ENCODE measurements around the gene PRDM2. TPM values are rescaled to one million over a fixed set of nuclear protein-coding genes. Genes with fewer than 3 reads are reported as not detected.

The PRDM2 gene
- total RNA-seq, 1 experiment from 2014 or later: 64.2 TPM

- Histone ChIP-seq H3K36me3 (ENCODE audit: insufficient read depth, low read length, poor library complexity, severe bottlenecking) (peaks cover 22% of the 10 kb centered on the region), H3K27ac (ENCODE audit: low read depth, low read length, poor library complexity, severe bottlenecking) (no peak overlapping the region), H3K4me1 (ENCODE audit: insufficient read depth, low read length, poor library complexity, severe bottlenecking) (no peaks in the 10 kb centered on the region), H3K9me3 (ENCODE audit: low read depth, low read length, poor library complexity, severe bottlenecking) (no peaks in the 10 kb centered on the region), H3K27me3 (replicated peaks; ENCODE audit: insufficient read depth, low read depth, low read length, poor library complexity) (no peaks in the 10 kb centered on the region), H3K4me3 (ENCODE audit: low read depth, low read length, poor library complexity, severe bottlenecking) (no peak overlapping the region)
- intact Hi-C loops (cut with micrococcal nuclease; ENCODE audit: unreplicated experiment): no loop called here
- POLR2A ChIA-PET (ENCODE audit: low non-redundant PET): no interaction called here
- TF ChIP-seq EZH2 (IDR thresholded peaks at IDR 0.05; ENCODE audit: borderline replicate concordance, low read depth, low read length, poor library complexity, severe bottlenecking) (no peak), CTCF (conservative IDR thresholded peaks at IDR 0.05; ENCODE audit: low read depth, low read length) (no peak)
- no TSS peak for BruUV-seq (replicated peaks)
- DNase-seq (ENCODE audit: low spot score): no peak
- CTCF ChIA-PET: no interaction called here
Measured at GRCh38 chr1:13784971-13785370, 85.0 kb downstream of the PRDM2 start.

GRCh38 chr1:13786541-13786940 lies 86.6 kb downstream of the PRDM2 start:
- DNase-seq (ENCODE audit: low spot score): no peak
- Histone ChIP-seq H3K27me3 (replicated peaks; ENCODE audit: insufficient read depth, low read depth, low read length, poor library complexity) (no peaks in the 10 kb centered on the region), H3K4me1 (ENCODE audit: insufficient read depth, low read length, poor library complexity, severe bottlenecking) (no peaks in the 10 kb centered on the region), H3K4me3 (ENCODE audit: low read depth, low read length, poor library complexity, severe bottlenecking) (no peak overlapping the region), H3K27ac (ENCODE audit: low read depth, low read length, poor library complexity, severe bottlenecking) (no peak overlapping the region), H3K36me3 (ENCODE audit: insufficient read depth, low read length, poor library complexity, severe bottlenecking) (peaks cover 11% of the 10 kb centered on the region), H3K9me3 (ENCODE audit: low read depth, low read length, poor library complexity, severe bottlenecking) (no peaks in the 10 kb centered on the region)
- TF ChIP-seq EZH2 (IDR thresholded peaks at IDR 0.05; ENCODE audit: borderline replicate concordance, low read depth, low read length, poor library complexity, severe bottlenecking) (no peak), CTCF (conservative IDR thresholded peaks at IDR 0.05; ENCODE audit: low read depth, low read length) (no peak)
- intact Hi-C loops (cut with micrococcal nuclease; ENCODE audit: unreplicated experiment): no loop called here
- CTCF ChIA-PET: no interaction called here
- no TSS peak for BruUV-seq (replicated peaks)
- POLR2A ChIA-PET (ENCODE audit: low non-redundant PET): no interaction called here

GRCh38 chr1:13788795-13789194 lies 88.8 kb downstream of the PRDM2 start:
- no TSS peak for BruUV-seq (replicated peaks)
- Histone ChIP-seq H3K27ac (ENCODE audit: low read depth, low read length, poor library complexity, severe bottlenecking) (no peak overlapping the region), H3K4me1 (ENCODE audit: insufficient read depth, low read length, poor library complexity, severe bottlenecking) (no peaks in the 10 kb centered on the region), H3K36me3 (ENCODE audit: insufficient read depth, low read length, poor library complexity, severe bottlenecking) (no peaks in the 10 kb centered on the region), H3K9me3 (ENCODE audit: low read depth, low read length, poor library complexity, severe bottlenecking) (no peaks in the 10 kb centered on the region), H3K4me3 (ENCODE audit: low read depth, low read length, poor library complexity, severe bottlenecking) (no peak overlapping the region), H3K27me3 (replicated peaks; ENCODE audit: insufficient read depth, low read depth, low read length, poor library complexity) (no peaks in the 10 kb centered on the region)
- intact Hi-C loops (cut with micrococcal nuclease; ENCODE audit: unreplicated experiment): no loop called here
- TF ChIP-seq EZH2 (IDR thresholded peaks at IDR 0.05; ENCODE audit: borderline replicate concordance, low read depth, low read length, poor library complexity, severe bottlenecking) (no peak), CTCF (conservative IDR thresholded peaks at IDR 0.05; ENCODE audit: low read depth, low read length) (peak; percentile 31)
- POLR2A ChIA-PET (ENCODE audit: low non-redundant PET): no interaction called here
- no peak for DNase-seq (ENCODE audit: low spot score)
- CTCF ChIA-PET: no interaction called here
